Measurements from ENCODE around the gene RAET1G.

DNA sequence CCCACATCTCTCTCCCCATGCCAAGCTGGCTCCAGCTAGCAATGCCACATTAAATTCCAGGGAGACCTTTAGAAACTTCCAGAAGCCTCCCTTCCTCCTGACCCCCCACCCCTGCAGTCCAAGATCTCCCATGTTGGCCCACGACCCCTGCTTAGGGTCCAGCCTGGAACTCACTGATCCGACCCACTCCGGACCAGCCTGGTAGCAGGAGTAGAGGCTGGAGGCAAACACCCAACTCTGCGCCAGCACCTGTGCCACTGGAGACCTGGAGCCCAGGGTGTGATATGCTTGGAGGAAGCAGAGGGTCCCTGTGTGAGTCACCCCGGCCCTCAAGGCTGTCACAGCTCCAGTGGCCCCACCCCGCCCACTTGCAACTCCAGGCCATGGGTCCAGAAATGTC lies 37.6 kb upstream of the RAET1G start:
- TF ChIP-seq CTCF (IDR thresholded peaks at IDR 0.05) = no peak
- no peak for TF ChIP-seq POLR2A (IDR thresholded peaks at IDR 0.05)
- no peak for TF ChIP-seq POLR2AphosphoS5 (IDR thresholded peaks at IDR 0.05; ENCODE audit: insufficient read depth in 1 of 2, low read depth in 1 of 2)
